Stimulated activated CD4-positive, alpha-beta T cell treated with anti-CD3 and anti-CD28 coated beads, Interleukin-12 subunit alpha, Interleukin-12 subunit beta, amount 100 ng/mL, for 4 hours (primary cell): Measurements from ENCODE around the gene ELANE.
"Not testable (repeated sequence)": the region's sequence is repeated elsewhere in the genome, so short reads cannot be mapped to it uniquely, and the experiment has no call there.

ENCODE experiments used
- DNase-seq: peaks from one replicate; pipeline ENCODE4 v3.0.0-alpha.2; 2020

Gene ELANE

GRCh38 chr19:843180-843835 is 8.8 kb upstream of the ELANE start:
- no peak for DNase-seq

GRCh38 chr19:843836-844545 is 8.1 kb upstream of the ELANE start:
- DNase-seq, result no peak

- no peak for DNase-seq
Observed at GRCh38 chr19:844546-844971, 7.5 kb upstream of the ELANE start.

GRCh38 chr19:845707-846521 is 6.2 kb upstream of the ELANE start:
- DNase-seq, result no peak

- no peak for DNase-seq
Observed at GRCh38 chr19:848386-848921, 3.6 kb upstream of the ELANE start.

GRCh38 chr19:849195-849594 is 2.9 kb upstream of the ELANE start:
- not testable (repeated sequence) for DNase-seq

GRCh38 chr19:850221-850978 is 1.7 kb upstream of the ELANE start:
- no peak for DNase-seq

GRCh38 chr19:850979-851335 is 1.1 kb upstream of the ELANE start:
- DNase-seq, result no peak

GRCh38 chr19:853014-853585 is 997 bp downstream of the ELANE start:
- DNase-seq, result no peak

GRCh38 chr19:853614-854220 is 1.6 kb downstream of the ELANE start:
- DNase-seq, result not testable (repeated sequence)

- DNase-seq, result no peak
Observed at GRCh38 chr19:854549-854948, 2.4 kb downstream of the ELANE start.

- DNase-seq, result no peak
Observed at GRCh38 chr19:855142-855541, 3.0 kb downstream of the ELANE start.

- no peak for DNase-seq
Observed at GRCh38 chr19:855566-856120, 3.5 kb downstream of the ELANE start.

GRCh38 chr19:858284-858683 is 6.2 kb downstream of the ELANE start:
- DNase-seq, result no peak

- no peak for DNase-seq
Observed at GRCh38 chr19:858868-859843, 7.1 kb downstream of the ELANE start, which contains the start of gene CFD. Gene CFD, plus strand, starts transcription at chr19:859664. Its CDS starts 26 bp downstream, at chr19:859690.

- no peak for DNase-seq
Observed at GRCh38 chr19:861141-861755, 9.1 kb downstream of the ELANE start.

GRCh38 chr19:861756-862580 is 9.9 kb downstream of the ELANE start:
- DNase-seq, result peak; percentile 65

GRCh38 chr19:862581-863314 is 10.6 kb downstream of the ELANE start:
- DNase-seq, result peak; percentile 69
